Testis (tissue), 3 donors: ENCODE measurements around the gene CKM. TPM values are rescaled to one million over a fixed set of nuclear protein-coding genes. Genes with fewer than 3 reads are reported as not detected.

Experiments used
- DNase-seq: peaks from one replicate; pipeline ENCODE4 v3.0.0-alpha.2; 2019
- H3K27ac ChIP-seq, 2 donors: fragments of 200-600 bp; sonication (generic); one replicate each; pipeline ENCODE4 v1.5.1; 2019
- H3K27me3 ChIP-seq: fragments of 200-600 bp; sonication (generic); one replicate; pipeline ENCODE4 v1.5.1; 2019
- H3K36me3 ChIP-seq: fragments of 200-600 bp; sonication (generic); one replicate; pipeline ENCODE4 v1.5.1; 2017; ENCODE audit warnings: low read depth; ENCODE audit errors: missing control alignments
- H3K4me1 ChIP-seq: fragments of 200-600 bp; sonication (generic); one replicate; pipeline ENCODE4 v1.5.1; 2019
- H3K4me3 ChIP-seq, 2 donors: fragments of 200-600 bp; sonication (generic); one replicate each; pipeline ENCODE4 v1.5.1; 2017 to 2019
- H3K9me3 ChIP-seq: fragments of 200-600 bp; sonication (generic); one replicate; pipeline ENCODE4 v1.5.1; 2017
- POLR2A ChIP-seq: fragments of 450-650 bp; IDR thresholded peaks from one replicate; pipeline ENCODE4 v1.6.1; 2017; ENCODE audit warnings: antibody characterized with exemption, mild to moderate bottlenecking, moderate library complexity
- WGBS, 2 donors: methylation state at CpG; one replicate each; pipeline ENCODE4 v1.1.5; 2018; 5-methylcytosine and 5-hydroxymethylcytosine counted together
- intact Hi-C: fragments of 100-400 bp; cut with DNase I; formaldehyde crosslinking; loops from one replicate; pipeline ENCODE4 v1.15.1; 2023; ENCODE audit warnings: low total_unique reads
- polyA plus RNA-seq: library from polyadenylated mRNA; stranded (reverse); fragments of 350-450 nt; fragmentation: Illumina TruSeq; extraction: RNeasy Lipid Tissue Mini Kit (QIAGEN cat#74804); gene quantifications from one replicate; pipeline ENCODE4 v1.2.3, GENCODE V29; 2014; ENCODE audit warnings: low read depth, low replicate concordance; ENCODE audit not compliant: insufficient read depth
- total RNA-seq, 2 donors: library from RNA; depleted of rRNA; stranded (reverse); fragments of >200 nt; gene quantifications; one replicate each; pipeline ENCODE4 v1.2.3, GENCODE V29; 2016
- TF ChIP-seq, protein P1 (sequence below), 3 experiments: fragments of 450-650 bp in 2 of 3; fragments of 200-600 bp in 1 of 3; sonication (generic) in 1 of 3; IDR thresholded peaks; one replicate each; pipeline ENCODE4 v1.5.1; 2016 to 2019; ENCODE audit warnings: antibody characterized with exemption in 3 of 3, mild to moderate bottlenecking in 2 of 3, moderate library complexity in 1 of 3

The CKM gene
- total and polyA plus RNA-seq, 3 donors from 2014 or later = 16.5 to 61.1 (median 22.4) TPM

DNA sequence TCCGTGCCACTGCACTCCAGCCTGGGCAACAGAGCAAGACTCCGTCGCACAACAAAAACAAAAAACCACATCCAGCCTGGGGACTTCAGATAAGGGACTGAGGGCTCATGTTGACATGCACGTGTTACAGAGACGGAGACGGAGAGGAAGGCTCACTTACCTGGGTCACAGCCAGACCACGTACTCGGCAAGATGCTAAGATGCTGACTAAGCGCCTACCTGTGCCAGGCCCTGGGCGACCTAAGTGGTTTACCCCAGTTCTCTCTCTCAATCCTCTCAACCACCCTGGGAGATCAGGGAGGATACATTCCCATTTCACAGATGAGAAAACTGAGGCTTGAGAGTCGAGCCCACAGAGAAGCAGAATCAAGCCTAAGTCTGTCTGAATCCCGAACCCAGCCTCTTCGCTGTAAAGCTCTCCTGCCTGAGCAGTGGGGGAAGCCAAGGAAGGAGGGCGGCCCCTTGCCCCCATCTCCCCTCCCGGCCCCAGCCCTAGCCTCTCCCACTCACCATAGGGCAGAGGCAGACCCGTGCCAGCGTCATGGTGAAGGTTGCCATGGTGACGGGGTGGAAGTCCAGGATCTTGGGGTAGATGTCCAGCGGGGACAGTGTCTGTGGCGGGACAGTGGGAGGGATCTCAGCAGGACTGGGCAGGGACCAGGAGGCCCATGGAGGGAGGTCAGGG lies 34.2 kb upstream of the CKM start:
- intact Hi-C loops = no loop called here
- DNase-seq = no peak
- Histone ChIP-seq H3K36me3 (no peaks in the 10 kb centered on the region), H3K27ac (no peak overlapping the region), H3K27me3 (no peaks in the 10 kb centered on the region), H3K4me3 (no peak overlapping the region), H3K4me1 (no peaks in the 10 kb centered on the region), H3K9me3 (no peaks in the 10 kb centered on the region)
- WGBS, 2 donors = 89 to 92% methylated on average over 16 to 20 of the region's 20 CpGs
- no peak for TF ChIP-seq POLR2A
- TF ChIP-seq, protein P1, sequence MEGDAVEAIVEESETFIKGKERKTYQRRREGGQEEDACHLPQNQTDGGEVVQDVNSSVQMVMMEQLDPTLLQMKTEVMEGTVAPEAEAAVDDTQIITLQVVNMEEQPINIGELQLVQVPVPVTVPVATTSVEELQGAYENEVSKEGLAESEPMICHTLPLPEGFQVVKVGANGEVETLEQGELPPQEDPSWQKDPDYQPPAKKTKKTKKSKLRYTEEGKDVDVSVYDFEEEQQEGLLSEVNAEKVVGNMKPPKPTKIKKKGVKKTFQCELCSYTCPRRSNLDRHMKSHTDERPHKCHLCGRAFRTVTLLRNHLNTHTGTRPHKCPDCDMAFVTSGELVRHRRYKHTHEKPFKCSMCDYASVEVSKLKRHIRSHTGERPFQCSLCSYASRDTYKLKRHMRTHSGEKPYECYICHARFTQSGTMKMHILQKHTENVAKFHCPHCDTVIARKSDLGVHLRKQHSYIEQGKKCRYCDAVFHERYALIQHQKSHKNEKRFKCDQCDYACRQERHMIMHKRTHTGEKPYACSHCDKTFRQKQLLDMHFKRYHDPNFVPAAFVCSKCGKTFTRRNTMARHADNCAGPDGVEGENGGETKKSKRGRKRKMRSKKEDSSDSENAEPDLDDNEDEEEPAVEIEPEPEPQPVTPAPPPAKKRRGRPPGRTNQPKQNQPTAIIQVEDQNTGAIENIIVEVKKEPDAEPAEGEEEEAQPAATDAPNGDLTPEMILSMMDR (IDR thresholded peaks at IDR 0.05) = no peak

- H3K4me3 ChIP-seq = no peak overlapping the region
- H3K9me3 ChIP-seq = no peaks in the 10 kb centered on the region
- no peak for DNase-seq
- H3K4me1 ChIP-seq = no peaks in the 10 kb centered on the region
- WGBS, 2 donors = 60 to 89% methylated on average over 1 to 9 of the region's 9 CpGs
- no peak overlapping the region for H3K27ac ChIP-seq
- intact Hi-C loops = no loop called here
- H3K36me3 ChIP-seq = no peaks in the 10 kb centered on the region
- TF ChIP-seq POLR2A = no peak
- TF ChIP-seq, protein P1 (IDR thresholded peaks at IDR 0.05) = no peak
- H3K27me3 ChIP-seq = no peaks in the 10 kb centered on the region
These were observed 33.2 kb upstream of the CKM start for GRCh38 chr19:45355910-45356309.

GRCh38 chr19:45355402-45355801 lies 32.7 kb upstream of the CKM start:
- intact Hi-C loops = no loop called here
- Histone ChIP-seq H3K27me3 (no peaks in the 10 kb centered on the region), H3K27ac (no peak overlapping the region), H3K4me1 (no peaks in the 10 kb centered on the region), H3K4me3 (no peak overlapping the region), H3K9me3 (no peaks in the 10 kb centered on the region), H3K36me3 (no peaks in the 10 kb centered on the region)
- TF ChIP-seq POLR2A = no peak
- TF ChIP-seq, protein P1 (IDR thresholded peaks at IDR 0.05) = no peak
- no peak for DNase-seq
- WGBS, 2 donors = 92 to 97% methylated on average over 6 to 9 of the region's 9 CpGs

GRCh38 chr19:45354241-45354842 lies 31.7 kb upstream of the CKM start:
- no peak overlapping the region for H3K27ac ChIP-seq
- TF ChIP-seq, protein P1 (IDR thresholded peaks at IDR 0.05) = no peak
- no peak for TF ChIP-seq POLR2A
- no peaks in the 10 kb centered on the region for H3K27me3 ChIP-seq
- H3K36me3 ChIP-seq = no peaks in the 10 kb centered on the region
- no peaks in the 10 kb centered on the region for H3K4me1 ChIP-seq
- intact Hi-C loops = no loop called here
- H3K4me3 ChIP-seq = no peak overlapping the region
- 82 to 92% methylated on average over 9 to 11 of the region's 11 CpGs for WGBS, 2 donors
- no peak for DNase-seq
- no peaks in the 10 kb centered on the region for H3K9me3 ChIP-seq
